ENCODE results near the gene CTTN.

Gene CTTN

DNA sequence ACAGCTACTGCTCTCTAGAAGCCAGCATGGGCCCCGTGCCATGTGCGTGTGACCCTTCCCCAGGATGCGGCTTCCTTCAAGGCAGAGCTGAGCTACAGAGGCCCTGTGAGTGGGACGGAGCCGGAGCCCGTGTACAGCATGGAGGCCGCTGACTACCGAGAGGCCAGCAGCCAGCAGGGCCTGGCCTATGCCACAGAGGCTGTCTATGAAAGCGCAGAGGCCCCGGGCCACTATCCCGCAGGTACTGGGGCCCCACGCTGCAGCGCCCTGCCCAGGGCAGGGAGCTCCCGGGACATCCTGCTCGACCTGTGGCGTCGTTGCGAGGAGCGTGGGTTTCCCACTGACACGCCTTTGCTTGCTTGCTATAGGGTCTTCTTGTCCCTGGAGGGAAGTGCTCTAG is 34.7 kb downstream of the CTTN start:
- no peak for DNase-seq
- Histone ChIP-seq H3K4me1 (peaks cover 0 to 9% (median 2%) of the 10 kb centered on the region in 4 donors), H3K27me3 (no peaks in the 10 kb centered on the region), H3K4me3 (no peak overlapping the region), H3K9me3 (no peaks in the 10 kb centered on the region), H3K36me3 (peaks cover 80 to 100% (median 98%) of the 10 kb centered on the region in 3 donors), H3K27ac (no peak overlapping the region)
- TF ChIP-seq, protein P1, sequence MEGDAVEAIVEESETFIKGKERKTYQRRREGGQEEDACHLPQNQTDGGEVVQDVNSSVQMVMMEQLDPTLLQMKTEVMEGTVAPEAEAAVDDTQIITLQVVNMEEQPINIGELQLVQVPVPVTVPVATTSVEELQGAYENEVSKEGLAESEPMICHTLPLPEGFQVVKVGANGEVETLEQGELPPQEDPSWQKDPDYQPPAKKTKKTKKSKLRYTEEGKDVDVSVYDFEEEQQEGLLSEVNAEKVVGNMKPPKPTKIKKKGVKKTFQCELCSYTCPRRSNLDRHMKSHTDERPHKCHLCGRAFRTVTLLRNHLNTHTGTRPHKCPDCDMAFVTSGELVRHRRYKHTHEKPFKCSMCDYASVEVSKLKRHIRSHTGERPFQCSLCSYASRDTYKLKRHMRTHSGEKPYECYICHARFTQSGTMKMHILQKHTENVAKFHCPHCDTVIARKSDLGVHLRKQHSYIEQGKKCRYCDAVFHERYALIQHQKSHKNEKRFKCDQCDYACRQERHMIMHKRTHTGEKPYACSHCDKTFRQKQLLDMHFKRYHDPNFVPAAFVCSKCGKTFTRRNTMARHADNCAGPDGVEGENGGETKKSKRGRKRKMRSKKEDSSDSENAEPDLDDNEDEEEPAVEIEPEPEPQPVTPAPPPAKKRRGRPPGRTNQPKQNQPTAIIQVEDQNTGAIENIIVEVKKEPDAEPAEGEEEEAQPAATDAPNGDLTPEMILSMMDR (IDR thresholded peaks at IDR 0.05) = no peak
- intact Hi-C loops (cut with DNase I; ENCODE audit: low total_unique reads) = no loop called here

DNA sequence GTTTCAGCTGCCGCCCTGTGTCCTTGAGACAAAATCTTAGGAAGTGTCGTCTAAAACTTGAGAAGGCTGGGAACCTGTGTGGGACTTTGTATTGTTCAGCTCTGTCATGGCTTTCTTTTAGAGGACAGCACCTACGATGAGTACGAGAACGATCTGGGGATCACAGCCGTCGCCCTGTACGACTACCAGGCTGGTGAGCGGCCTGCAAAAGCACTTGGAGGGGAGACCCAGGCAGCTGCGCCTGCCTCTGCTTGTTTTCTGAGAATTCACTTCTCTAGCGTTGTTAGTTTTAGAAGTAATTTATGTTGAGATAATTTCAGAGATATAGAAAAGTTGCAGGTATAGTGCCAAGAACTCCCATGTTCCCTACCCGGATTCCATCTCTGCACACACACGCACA is 35.2 kb downstream of the CTTN start:
- Histone ChIP-seq H3K9me3 (no peaks in the 10 kb centered on the region), H3K27me3 (no peaks in the 10 kb centered on the region), H3K36me3 (peaks cover 80 to 100% (median 100%) of the 10 kb centered on the region in 3 donors), H3K27ac (no peak overlapping the region), H3K4me3 (no peak overlapping the region), H3K4me1 (peaks cover 0 to 9% (median 2%) of the 10 kb centered on the region in 4 donors)
- intact Hi-C loops (cut with DNase I; ENCODE audit: low total_unique reads) = no loop called here
- TF ChIP-seq, protein P1 (IDR thresholded peaks at IDR 0.05) = no peak
- no peak for DNase-seq

DNA sequence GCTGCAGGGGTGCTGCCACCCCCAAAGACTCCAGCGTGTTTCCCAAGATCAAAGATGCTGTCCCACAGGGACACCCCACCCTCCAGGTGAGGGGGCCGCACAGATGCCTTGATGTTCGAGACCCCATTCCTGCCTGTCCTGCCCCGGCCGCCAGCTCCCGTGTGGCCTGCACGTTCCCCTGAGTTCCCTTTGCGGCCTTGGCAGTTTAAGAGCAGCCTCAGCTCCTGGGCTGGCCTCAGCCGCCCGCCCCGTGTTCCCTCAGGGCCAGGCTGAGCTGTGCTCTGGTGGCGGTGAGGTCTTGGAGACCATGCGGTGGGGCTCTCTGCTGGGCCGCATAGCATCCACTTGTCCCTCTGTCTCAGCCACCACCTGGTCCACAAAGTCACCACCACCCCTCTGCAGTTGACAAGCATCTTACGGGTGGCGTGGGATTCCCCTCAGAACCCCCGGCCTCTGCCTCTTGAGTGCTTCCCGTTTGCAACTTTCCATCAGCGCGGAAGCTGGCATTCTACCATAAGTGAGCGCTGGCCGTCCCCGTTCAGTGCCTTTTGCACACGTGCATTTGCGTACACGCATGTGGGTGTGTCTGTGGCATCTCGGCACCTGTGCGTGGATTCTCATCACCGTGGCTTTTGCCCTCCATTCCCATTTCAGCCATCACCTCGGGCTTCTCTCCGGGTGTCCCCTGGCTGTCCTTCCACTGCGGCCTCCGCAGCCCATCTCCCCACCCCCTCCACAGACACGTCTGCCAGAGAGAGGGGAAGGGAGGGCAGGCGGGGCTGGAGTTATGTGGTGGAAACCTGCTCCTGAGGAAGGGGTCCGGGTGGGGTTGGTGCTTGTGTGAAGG is 35.9 kb downstream of the CTTN start:
- no peaks in the 10 kb centered on the region for H3K9me3 ChIP-seq
- intact Hi-C loops (cut with DNase I; ENCODE audit: low total_unique reads) = no loop called here
- no peak overlapping the region for H3K4me3 ChIP-seq
- H3K27ac ChIP-seq = no peak overlapping the region
- TF ChIP-seq, protein P1 (IDR thresholded peaks at IDR 0.05) = no peak
- H3K4me1 ChIP-seq = peaks cover 0 to 9% (median 2%) of the 10 kb centered on the region in 4 donors
- no peaks in the 10 kb centered on the region for H3K27me3 ChIP-seq
- H3K36me3 ChIP-seq = peaks cover 74 to 100% (median 100%) of the 10 kb centered on the region in 3 donors
- DNase-seq = no peak

DNA sequence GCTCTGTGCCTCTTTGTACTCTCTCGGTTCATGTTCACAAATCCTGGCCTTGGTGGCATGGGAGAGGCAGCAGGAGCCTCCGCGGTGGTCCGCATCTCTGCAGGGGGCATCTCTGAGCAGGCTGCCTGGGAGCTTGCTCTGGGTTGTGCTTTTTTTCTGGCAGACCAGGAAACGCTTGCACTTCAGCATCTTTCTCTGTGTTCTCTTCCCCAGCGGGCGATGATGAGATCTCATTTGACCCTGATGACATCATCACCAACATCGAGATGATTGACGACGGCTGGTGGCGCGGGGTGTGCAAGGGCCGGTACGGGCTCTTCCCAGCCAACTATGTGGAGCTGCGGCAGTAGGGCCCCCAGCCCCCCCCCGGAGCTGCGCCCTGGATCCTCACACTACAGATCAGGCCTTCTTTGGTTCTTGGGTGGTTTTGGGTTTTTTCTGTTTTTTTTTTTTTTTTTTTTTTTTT is 36.5 kb downstream of the CTTN start:
- intact Hi-C loops (cut with DNase I; ENCODE audit: low total_unique reads) = no loop called here
- Histone ChIP-seq H3K4me1 (peaks cover 0 to 9% (median under 1%) of the 10 kb centered on the region in 4 donors), H3K4me3 (no peak overlapping the region), H3K9me3 (no peaks in the 10 kb centered on the region), H3K27ac (no peak overlapping the region), H3K27me3 (no peaks in the 10 kb centered on the region), H3K36me3 (peaks cover 67 to 95% (median 95%) of the 10 kb centered on the region in 3 donors)
- TF ChIP-seq, protein P1 (IDR thresholded peaks at IDR 0.05) = no peak
- no peak for DNase-seq

DNA sequence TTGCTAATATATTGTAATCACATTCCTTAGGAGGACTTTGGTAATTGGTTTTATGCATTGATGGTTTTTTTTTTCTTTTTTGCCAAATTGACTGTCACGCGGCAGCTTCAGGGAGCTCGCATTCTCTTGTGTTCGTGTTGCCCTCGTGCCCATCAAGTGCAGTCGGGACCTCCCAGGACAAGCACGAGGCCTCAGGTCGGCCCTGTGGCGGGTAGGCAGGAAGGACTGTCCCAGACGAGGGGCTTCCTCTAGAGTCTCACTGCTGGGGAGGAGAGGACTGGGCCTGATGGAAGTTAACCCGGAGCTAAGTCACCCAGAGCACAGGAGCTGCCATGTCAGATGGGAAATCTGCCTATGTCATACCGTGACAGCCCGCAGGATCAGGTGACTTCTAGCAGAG is 37.0 kb downstream of the CTTN start:
- Histone ChIP-seq H3K27ac (no peak overlapping the region), H3K27me3 (no peaks in the 10 kb centered on the region), H3K4me1 (peaks cover 0 to 9% (median 0%) of the 10 kb centered on the region in 4 donors), H3K36me3 (peaks cover 62 to 90% (median 90%) of the 10 kb centered on the region in 3 donors), H3K9me3 (no peaks in the 10 kb centered on the region), H3K4me3 (no peak overlapping the region)
- no peak for DNase-seq
- TF ChIP-seq, protein P1 (IDR thresholded peaks at IDR 0.05) = no peak
- intact Hi-C loops (cut with DNase I; ENCODE audit: low total_unique reads) = no loop called here

Measured in tibial artery (tissue), 4 donors.